HepG2 (cell line): Measurements from ENCODE around the gene DCAF6. TPM values are rescaled to one million over a fixed set of nuclear protein-coding genes. Genes with fewer than 3 reads are reported as not detected.

Experiments used
- ATAC-seq: fragments of 200-7000 bp; cut with Tn5 transposase; 3 replicates; pipeline ENCODE4 v1.9.1; 2020; ENCODE audit warnings: mild to moderate bottlenecking, moderate library complexity
- BruUV-seq: library from RNA; stranded (reverse); fragments of 400-500 nt; replicated peaks from 2 replicates; lab custom pipeline; 2021; lab: Mats Ljungman, UMichigan
- CTCF ChIA-PET: fragments of 300-600 bp; formaldehyde crosslinking; extraction: SDS; loops from one replicate; lab custom pipeline; 2021; ENCODE audit warnings: low total read pairs, inconsistent platforms, low intra/inter-chr PET ratio; lab: Yijun Ruan, JAX
- POLR2A ChIA-PET: fragments of 350-600 bp; sonication (Branson Sonifier 250); formaldehyde crosslinking; loops from one replicate; lab custom pipeline; 2020; ENCODE audit warnings: antibody characterized with exemption, inconsistent platforms; lab: Yijun Ruan, JAX
- DNase-seq: peaks from one replicate; pipeline ENCODE4 v3.0.0-alpha.2; 2015; ENCODE audit warnings: low spot score
- FAIRE-seq: peaks from 3 replicates; lab custom pipeline; 2011; peaks lifted over from hg19 to GRCh38; lab: Jason Lieb, UNC
- H2AFZ ChIP-seq: one replicate; pipeline ENCODE4 v1.6.1; 2011; ENCODE audit warnings: low read length, inconsistent platforms
- H3K27ac ChIP-seq: fragments of 300-600 bp; 3 replicates; pipeline ENCODE4 v1.8.0; 2011; ENCODE audit warnings: mixed run types, mild to moderate bottlenecking, mixed read lengths, low read length, inconsistent platforms; ENCODE audit not compliant: insufficient read depth; ENCODE audit errors: extremely low read length
- H3K27me3 ChIP-seq, 2 experiments: fragments of 200-600 bp in 1 of 2; 2 replicates in 1 of 2; 3 replicates in 1 of 2; pipeline versions ENCODE4 v1.6.0 to v1.8.0; 2011; ENCODE audit warnings: low read length in 2 of 2, mild to moderate bottlenecking in 2 of 2, moderate library complexity in 2 of 2, inconsistent platforms in 1 of 2; ENCODE audit not compliant: insufficient read depth in 2 of 2, control insufficient read depth in 1 of 2
- H3K36me3 ChIP-seq, 2 experiments: fragments of 200-600 bp in 1 of 2; replicated peaks in 1 of 2; 2 replicates in 1 of 2; 3 replicates in 1 of 2; pipeline versions ENCODE4 v1.5.1 to v1.8.0; 2011; ENCODE audit warnings: low read length in 2 of 2, inconsistent platforms in 1 of 2; ENCODE audit not compliant: insufficient read depth in 2 of 2, control insufficient read depth in 1 of 2
- H3K4me1 ChIP-seq: 2 replicates; pipeline ENCODE4 v1.5.1; 2012; ENCODE audit warnings: low read length, inconsistent platforms; ENCODE audit not compliant: insufficient read depth
- H3K4me2 ChIP-seq: 2 replicates; pipeline ENCODE4 v1.6.0; 2011; ENCODE audit warnings: low read depth, low read length, inconsistent platforms
- H3K4me3 ChIP-seq, 3 experiments: fragments of 200-600 bp in 1 of 3; sonication (generic), shearing (Covaris generic) in 1 of 3; replicated peaks in 1 of 3; 2 replicates each; pipeline ENCODE4 v1.5.1; 2011 to 2016; ENCODE audit warnings: low read length in 3 of 3, inconsistent platforms in 2 of 3, low read depth in 2 of 3, mild to moderate bottlenecking in 2 of 3, control low read depth in 1 of 3, mixed read lengths in 1 of 3; ENCODE audit not compliant: insufficient read depth in 1 of 3
- H3K79me2 ChIP-seq: one replicate; pipeline ENCODE4 v1.6.1; 2011; ENCODE audit warnings: low read length, inconsistent platforms; ENCODE audit not compliant: insufficient read depth
- H3K9ac ChIP-seq: 2 replicates; pipeline ENCODE4 v1.6.0; 2011; ENCODE audit warnings: mild to moderate bottlenecking, low read depth, low read length, inconsistent platforms; ENCODE audit not compliant: insufficient read depth
- H3K9me3 ChIP-seq: 2 replicates; pipeline ENCODE4 v1.5.1; 2012; ENCODE audit warnings: mild to moderate bottlenecking, low read length
- H4K20me1 ChIP-seq: 2 replicates; pipeline ENCODE4 v1.6.0; 2011; ENCODE audit warnings: inconsistent platforms, mild to moderate bottlenecking, low read length, moderate library complexity; ENCODE audit not compliant: insufficient read depth
- ELF1 ChIP-seq: sonication (generic); formaldehyde crosslinking; IDR thresholded peaks from 2 replicates; pipeline ENCODE4 v1.4.0; 2020; ENCODE audit warnings: missing genetic modification reagents
- EZH2 ChIP-seq: conservative IDR thresholded peaks from 2 replicates; pipeline ENCODE4 v1.6.1; 2012; ENCODE audit warnings: mild to moderate bottlenecking, low read depth, low read length, moderate library complexity
- FOXK2 ChIP-seq: fragments of 450-650 bp; IDR thresholded peaks from 2 replicates; pipeline ENCODE4 v1.6.1; 2016
- KDM1A ChIP-seq: IDR thresholded peaks from 2 replicates; pipeline ENCODE4 v1.6.1; 2016; ENCODE audit warnings: missing compliant biosample characterization
- MAFK ChIP-seq, 2 experiments: IDR thresholded peaks in 1 of 2; conservative IDR thresholded peaks in 1 of 2; 2 replicates each; pipeline ENCODE4 v1.6.1; 2011; ENCODE audit warnings: improper control_type of control experiment in 2 of 2, low read length in 2 of 2
- MIER3 ChIP-seq: IDR thresholded peaks from 2 replicates; pipeline ENCODE4 v1.6.1; 2016; ENCODE audit warnings: missing compliant biosample characterization, borderline replicate concordance
- MTF1 ChIP-seq: sonication (generic); formaldehyde crosslinking; IDR thresholded peaks from 2 replicates; pipeline ENCODE4 v1.5.0; 2020; ENCODE audit warnings: missing genetic modification reagents
- POLR2AphosphoS5 ChIP-seq: IDR thresholded peaks from 2 replicates; pipeline ENCODE4 v1.6.1; 2012; ENCODE audit warnings: low read depth, low read length
- RFXAP ChIP-seq: sonication (generic); formaldehyde crosslinking; IDR thresholded peaks from 2 replicates; pipeline ENCODE4 v1.4.0; 2020; ENCODE audit warnings: missing genetic modification reagents, borderline replicate concordance
- ZC3H13 ChIP-seq: sonication (generic); formaldehyde crosslinking; IDR thresholded peaks from 2 replicates; pipeline ENCODE4 v1.8.1; 2023; ENCODE audit warnings: mild to moderate bottlenecking, missing genetic modification reagents, moderate library complexity
- ZMYM2 ChIP-seq: sonication (generic); formaldehyde crosslinking; IDR thresholded peaks from 2 replicates; pipeline ENCODE4 v1.8.0; 2022; ENCODE audit warnings: mild to moderate bottlenecking, missing genetic modification reagents
- ZNF274 ChIP-seq: sonication (generic); formaldehyde crosslinking; IDR thresholded peaks from 2 replicates; pipeline ENCODE4 v1.5.1; 2020; ENCODE audit warnings: mild to moderate bottlenecking, missing genetic modification reagents
- ZNF564 ChIP-seq: sonication (generic); formaldehyde crosslinking; IDR thresholded peaks from 2 replicates; pipeline ENCODE4 v1.8.1; 2023; ENCODE audit warnings: mild to moderate bottlenecking, missing genetic modification reagents
- ZNF737 ChIP-seq: sonication (generic); formaldehyde crosslinking; IDR thresholded peaks from 2 replicates; pipeline ENCODE4 v1.5.0; 2020; ENCODE audit warnings: missing genetic modification reagents, mild to moderate bottlenecking, borderline replicate concordance
- WGBS: methylation state at CpG from one replicate; pipeline ENCODE4 v1.1.6; 2017; ENCODE audit warnings: low lambda C conversion rate; 5-methylcytosine and 5-hydroxymethylcytosine counted together
- in situ Hi-C: cut with HindIII; loops from 2 replicates; pipeline ENCODE4 v1.10.0; 2017; ENCODE audit warnings: low pct_unique_long_range_greater_than_20kb; ENCODE audit not compliant: extremely low pct_ligation_motif_present
- intact Hi-C: fragments of 100-400 bp; cut with micrococcal nuclease; formaldehyde crosslinking; loops from one replicate; pipeline ENCODE4 v1.10.0; 2022; ENCODE audit not compliant: unreplicated experiment
- polyA plus RNA-seq, 8 experiments: library from polyadenylated mRNA; depleted of rRNA in 3 of 8; stranded (reverse) in 7 of 8; unstranded in 1 of 8; fragments of >200 nt; fragmentation: Illumina TruSeq in 4 of 8; extraction: Trizol in 4 of 8; gene quantifications; 2 replicates each; pipeline versions ENCODE4 v1.2.1 to v1.2.3, GENCODE V29; 2011 to 2016; ENCODE audit warnings: low read depth in 4 of 8, missing spikeins in 1 of 8, mixed read lengths in 1 of 8; ENCODE audit not compliant: insufficient read depth in 1 of 8
- total RNA-seq, 5 experiments: library from RNA; depleted of rRNA; stranded (reverse); fragments of >200 nt; fragmentation: Illumina TruSeq; extraction: Trizol; gene quantifications; 2 replicates each; pipeline ENCODE4 v1.2.3, GENCODE V29; 2016; ENCODE audit warnings: low read depth in 1 of 5
- TF ChIP-seq, protein P1 (sequence below): sonication (generic); formaldehyde crosslinking; IDR thresholded peaks from 2 replicates; pipeline ENCODE4 v1.4.0; 2020; ENCODE audit warnings: missing genetic modification reagents
- TF ChIP-seq, protein P2 (sequence below): sonication (generic); formaldehyde crosslinking; IDR thresholded peaks from 2 replicates; pipeline ENCODE4 v1.5.1; 2020; ENCODE audit warnings: mild to moderate bottlenecking, missing genetic modification reagents, moderate library complexity
- TF ChIP-seq, protein P3 (sequence below): sonication (generic); formaldehyde crosslinking; IDR thresholded peaks from 2 replicates; pipeline ENCODE4 v1.9.0; 2021; ENCODE audit warnings: missing genetic modification reagents, mild to moderate bottlenecking, borderline replicate concordance

DCAF6 gene
- total and polyA plus RNA-seq, 2 of the 13 experiments (the other 11 are each of a cell fraction or from before 2014, with no cell fraction given), result 24.7 to 33.7 TPM

DNA sequence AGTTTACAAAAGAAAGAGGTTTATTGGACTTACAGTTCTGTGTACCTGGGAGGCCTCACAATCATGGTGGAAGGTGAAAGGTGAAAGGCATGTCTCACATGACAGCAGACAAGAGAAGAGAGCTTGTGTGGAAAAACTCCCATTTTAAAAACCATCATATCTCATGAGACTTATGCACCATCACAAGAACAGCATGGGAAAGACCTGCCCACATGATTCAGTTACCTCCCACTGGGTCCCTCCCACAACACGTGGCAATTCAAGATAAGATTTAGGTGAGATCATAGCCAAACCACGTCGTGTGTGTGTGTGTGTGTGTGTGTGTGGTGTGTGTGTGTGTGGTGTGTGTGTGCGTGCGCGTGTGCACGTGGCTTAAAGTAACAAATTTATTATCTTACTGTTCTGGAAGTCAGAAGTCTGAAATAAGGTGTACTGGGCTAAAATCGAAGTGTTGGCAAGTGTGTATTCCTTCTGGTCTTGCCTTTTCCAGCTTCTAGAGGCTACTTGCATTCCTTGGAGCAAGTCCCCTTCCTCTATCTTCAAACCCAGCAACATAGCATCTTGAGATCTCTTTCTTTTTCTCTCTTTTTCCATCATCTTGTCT is 48.5 kb downstream of the DCAF6 start (continued):
- TF ChIP-seq, protein P1, sequence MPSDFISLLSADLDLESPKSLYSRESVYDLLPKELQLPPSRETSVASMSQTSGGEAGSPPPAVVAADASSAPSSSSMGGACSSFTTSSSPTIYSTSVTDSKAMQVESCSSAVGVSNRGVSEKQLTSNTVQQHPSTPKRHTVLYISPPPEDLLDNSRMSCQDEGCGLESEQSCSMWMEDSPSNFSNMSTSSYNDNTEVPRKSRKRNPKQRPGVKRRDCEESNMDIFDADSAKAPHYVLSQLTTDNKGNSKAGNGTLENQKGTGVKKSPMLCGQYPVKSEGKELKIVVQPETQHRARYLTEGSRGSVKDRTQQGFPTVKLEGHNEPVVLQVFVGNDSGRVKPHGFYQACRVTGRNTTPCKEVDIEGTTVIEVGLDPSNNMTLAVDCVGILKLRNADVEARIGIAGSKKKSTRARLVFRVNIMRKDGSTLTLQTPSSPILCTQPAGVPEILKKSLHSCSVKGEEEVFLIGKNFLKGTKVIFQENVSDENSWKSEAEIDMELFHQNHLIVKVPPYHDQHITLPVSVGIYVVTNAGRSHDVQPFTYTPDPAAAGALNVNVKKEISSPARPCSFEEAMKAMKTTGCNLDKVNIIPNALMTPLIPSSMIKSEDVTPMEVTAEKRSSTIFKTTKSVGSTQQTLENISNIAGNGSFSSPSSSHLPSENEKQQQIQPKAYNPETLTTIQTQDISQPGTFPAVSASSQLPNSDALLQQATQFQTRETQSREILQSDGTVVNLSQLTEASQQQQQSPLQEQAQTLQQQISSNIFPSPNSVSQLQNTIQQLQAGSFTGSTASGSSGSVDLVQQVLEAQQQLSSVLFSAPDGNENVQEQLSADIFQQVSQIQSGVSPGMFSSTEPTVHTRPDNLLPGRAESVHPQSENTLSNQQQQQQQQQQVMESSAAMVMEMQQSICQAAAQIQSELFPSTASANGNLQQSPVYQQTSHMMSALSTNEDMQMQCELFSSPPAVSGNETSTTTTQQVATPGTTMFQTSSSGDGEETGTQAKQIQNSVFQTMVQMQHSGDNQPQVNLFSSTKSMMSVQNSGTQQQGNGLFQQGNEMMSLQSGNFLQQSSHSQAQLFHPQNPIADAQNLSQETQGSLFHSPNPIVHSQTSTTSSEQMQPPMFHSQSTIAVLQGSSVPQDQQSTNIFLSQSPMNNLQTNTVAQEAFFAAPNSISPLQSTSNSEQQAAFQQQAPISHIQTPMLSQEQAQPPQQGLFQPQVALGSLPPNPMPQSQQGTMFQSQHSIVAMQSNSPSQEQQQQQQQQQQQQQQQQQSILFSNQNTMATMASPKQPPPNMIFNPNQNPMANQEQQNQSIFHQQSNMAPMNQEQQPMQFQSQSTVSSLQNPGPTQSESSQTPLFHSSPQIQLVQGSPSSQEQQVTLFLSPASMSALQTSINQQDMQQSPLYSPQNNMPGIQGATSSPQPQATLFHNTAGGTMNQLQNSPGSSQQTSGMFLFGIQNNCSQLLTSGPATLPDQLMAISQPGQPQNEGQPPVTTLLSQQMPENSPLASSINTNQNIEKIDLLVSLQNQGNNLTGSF (CRISPR knock-in tag), result no peak

DNA sequence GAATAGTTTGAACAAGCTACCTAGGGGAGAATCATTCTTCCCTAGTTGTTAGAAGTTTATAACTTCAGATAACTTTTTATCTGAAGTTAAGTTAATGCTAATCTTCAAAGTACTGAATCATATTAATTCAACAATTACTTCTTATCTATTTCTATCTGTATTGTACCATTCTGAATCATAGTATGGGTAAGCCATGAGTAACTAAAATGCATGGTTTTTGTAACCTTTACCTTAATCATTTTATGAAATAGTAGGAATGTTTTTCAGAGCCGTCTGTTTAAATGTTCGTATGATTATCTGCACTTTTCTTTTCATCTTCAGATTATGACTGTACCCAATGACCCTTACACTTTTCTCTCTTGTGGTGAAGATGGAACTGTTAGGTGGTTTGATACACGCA is 50.7 kb downstream of the DCAF6 start:
- no peak for ATAC-seq
- Histone ChIP-seq H3K9ac (no peak overlapping the region), H3K9me3 (no peaks in the 10 kb centered on the region), H3K4me1 (peaks cover 22% of the 10 kb centered on the region), H3K4me2 (no peak overlapping the region), H3K27me3 (no peaks in the 10 kb centered on the region), H3K4me3 (no peak overlapping the region), H4K20me1 (peaks cover 2% of the 10 kb centered on the region; the same call in 1 of the 2 replicates), H2AFZ (no peak overlapping the region), H3K27ac (no peak overlapping the region), H3K79me2 (peaks cover 9% of the 10 kb centered on the region), H3K36me3 (peaks cover 1 to 15% of the 10 kb centered on the region in 2 experiments; a peak in 4 of 5 replicates)
- intact Hi-C loops, result no loop called here
- WGBS, result 96% methylated on average over 3 of the region's 3 CpGs
- no peak for DNase-seq
- no peak for FAIRE-seq
- ChIA-PET CTCF (no interaction called here), POLR2A (no interaction called here)
- in situ Hi-C loops, result no loop called here
- no TSS peak for BruUV-seq
- TF ChIP-seq EZH2 (no peak), FOXK2 (no peak), ZC3H13 (CRISPR knock-in tag) (no peak), POLR2AphosphoS5 (no peak), MTF1 (CRISPR knock-in tag) (no peak), ZNF737 (CRISPR knock-in tag) (no peak), RFXAP (CRISPR knock-in tag) (no peak), ZMYM2 (CRISPR knock-in tag) (no peak), ZNF274 (CRISPR knock-in tag) (no peak), MAFK (conservative IDR thresholded peaks at IDR 0.05 in 1 of 2, IDR thresholded peaks at IDR 0.05 in 1 of 2; ENCODE audit: low read length in 2 of 2) (no peak), ELF1 (CRISPR knock-in tag) (no peak), ZNF564 (no peak), KDM1A (CRISPR knock-in tag) (no peak), MIER3 (no peak)
- TF ChIP-seq, protein P2, sequence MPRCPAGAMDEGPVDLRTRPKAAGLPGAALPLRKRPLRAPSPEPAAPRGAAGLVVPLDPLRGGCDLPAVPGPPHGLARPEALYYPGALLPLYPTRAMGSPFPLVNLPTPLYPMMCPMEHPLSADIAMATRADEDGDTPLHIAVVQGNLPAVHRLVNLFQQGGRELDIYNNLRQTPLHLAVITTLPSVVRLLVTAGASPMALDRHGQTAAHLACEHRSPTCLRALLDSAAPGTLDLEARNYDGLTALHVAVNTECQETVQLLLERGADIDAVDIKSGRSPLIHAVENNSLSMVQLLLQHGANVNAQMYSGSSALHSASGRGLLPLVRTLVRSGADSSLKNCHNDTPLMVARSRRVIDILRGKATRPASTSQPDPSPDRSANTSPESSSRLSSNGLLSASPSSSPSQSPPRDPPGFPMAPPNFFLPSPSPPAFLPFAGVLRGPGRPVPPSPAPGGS, result no peak
- TF ChIP-seq, protein P3, sequence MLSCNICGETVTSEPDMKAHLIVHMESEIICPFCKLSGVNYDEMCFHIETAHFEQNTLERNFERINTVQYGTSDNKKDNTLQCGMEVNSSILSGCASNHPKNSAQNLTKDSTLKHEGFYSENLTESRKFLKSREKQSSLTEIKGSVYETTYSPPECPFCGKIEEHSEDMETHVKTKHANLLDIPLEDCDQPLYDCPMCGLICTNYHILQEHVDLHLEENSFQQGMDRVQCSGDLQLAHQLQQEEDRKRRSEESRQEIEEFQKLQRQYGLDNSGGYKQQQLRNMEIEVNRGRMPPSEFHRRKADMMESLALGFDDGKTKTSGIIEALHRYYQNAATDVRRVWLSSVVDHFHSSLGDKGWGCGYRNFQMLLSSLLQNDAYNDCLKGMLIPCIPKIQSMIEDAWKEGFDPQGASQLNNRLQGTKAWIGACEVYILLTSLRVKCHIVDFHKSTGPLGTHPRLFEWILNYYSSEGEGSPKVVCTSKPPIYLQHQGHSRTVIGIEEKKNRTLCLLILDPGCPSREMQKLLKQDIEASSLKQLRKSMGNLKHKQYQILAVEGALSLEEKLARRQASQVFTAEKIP (CRISPR knock-in tag), result no peak
